Caco-2 (cell line): ENCODE data around the gene RNF11. TPM values are rescaled to one million over a fixed set of nuclear protein-coding genes. Genes with fewer than 3 reads are reported as not detected.

ENCODE experiments used
- BruUV-seq: library from RNA; stranded (reverse); fragments of 400-500 nt; replicated peaks from 2 replicates; lab custom pipeline; 2021; lab: Mats Ljungman, UMichigan
- CTCF ChIA-PET: fragments of 300-600 bp; sonication (Branson Sonifier 250); formaldehyde crosslinking; loops from one replicate; lab custom pipeline; 2022; ENCODE audit warnings: antibody characterized with exemption; lab: Charles Lee
- POLR2A ChIA-PET: fragments of 300-600 bp; sonication (Branson Sonifier 250); formaldehyde crosslinking; loops from one replicate; lab custom pipeline; 2022; ENCODE audit warnings: antibody characterized with exemption; lab: Charles Lee
- DNase-seq, 2 experiments: peaks; one replicate each; pipeline versions ENCODE4 v3.0.0 to v3.0.0-alpha.2; 2020 to 2022
- H3K27me3 ChIP-seq: replicated peaks from 2 replicates; pipeline ENCODE4 v1.6.0; 2011; ENCODE audit warnings: low read length; ENCODE audit not compliant: control insufficient read depth, insufficient read depth
- H3K36me3 ChIP-seq: 2 replicates; pipeline ENCODE4 v1.5.1; 2011; ENCODE audit warnings: low read length; ENCODE audit not compliant: control insufficient read depth, insufficient read depth
- H3K4me1 ChIP-seq: fragments of 250-450 bp; sonication (Bioruptor Pico); 2 replicates; pipeline ENCODE4 v1.5.1; 2020; ENCODE audit warnings: mild to moderate bottlenecking
- H3K4me3 ChIP-seq: 2 replicates; pipeline ENCODE4 v1.5.1; 2011; ENCODE audit warnings: low read depth, mild to moderate bottlenecking, control low read depth, low read length
- H3K9me3 ChIP-seq: fragments of 250-450 bp; sonication (Bioruptor Pico); 2 replicates; pipeline ENCODE4 v1.5.1; 2020; ENCODE audit warnings: mild to moderate bottlenecking, moderate library complexity
- H3K27ac Mint-ChIP-seq: one replicate; pipeline ENCODE4 v1.8.0; 2022; ENCODE audit warnings: mixed read lengths; ENCODE audit not compliant: unreplicated experiment
- H3K27me3 Mint-ChIP-seq: one replicate; pipeline ENCODE4 v1.8.0; 2022; ENCODE audit warnings: mixed read lengths; ENCODE audit not compliant: insufficient read depth, unreplicated experiment
- H3K36me3 Mint-ChIP-seq: one replicate; pipeline ENCODE4 v1.8.0; 2022; ENCODE audit warnings: mild to moderate bottlenecking, mixed read lengths; ENCODE audit not compliant: insufficient read depth, unreplicated experiment
- H3K4me1 Mint-ChIP-seq: one replicate; pipeline ENCODE4 v1.8.0; 2022; ENCODE audit warnings: low read depth, mixed read lengths; ENCODE audit not compliant: unreplicated experiment
- H3K4me3 Mint-ChIP-seq: one replicate; pipeline ENCODE4 v1.8.0; 2022; ENCODE audit warnings: mild to moderate bottlenecking, moderate library complexity, mixed read lengths; ENCODE audit not compliant: unreplicated experiment
- H3K9me3 Mint-ChIP-seq: one replicate; pipeline ENCODE4 v1.8.0; 2022; ENCODE audit warnings: mixed read lengths; ENCODE audit not compliant: unreplicated experiment
- intact Hi-C: fragments of 100-400 bp; cut with micrococcal nuclease; formaldehyde crosslinking; loops from one replicate; pipeline ENCODE4 v1.10.0; 2022; ENCODE audit not compliant: unreplicated experiment
- total RNA-seq: library from RNA; stranded (reverse); gene quantifications from 2 replicates; pipeline ENCODE4 v1.2.3, GENCODE V29; 2022
- TF ChIP-seq, protein P1 (sequence below), 2 experiments: fragments of 200-600 bp in 1 of 2; IDR thresholded peaks; 1 replicate in 1 of 2; 2 replicates in 1 of 2; pipeline versions ENCODE4 v1.5.1 to v1.8.0; 2011 to 2022; ENCODE audit warnings: antibody characterized with exemption in 1 of 2, control low read depth in 1 of 2, inconsistent platforms in 1 of 2, low read depth in 1 of 2, low read length in 1 of 2, mild to moderate bottlenecking in 1 of 2, moderate library complexity in 1 of 2; ENCODE audit not compliant: insufficient read depth in 1 of 2, severe bottlenecking in 1 of 2, unreplicated experiment in 1 of 2

RNF11 gene
- total RNA-seq, 1 experiment from 2014 or later, result 44.1 TPM

DNA sequence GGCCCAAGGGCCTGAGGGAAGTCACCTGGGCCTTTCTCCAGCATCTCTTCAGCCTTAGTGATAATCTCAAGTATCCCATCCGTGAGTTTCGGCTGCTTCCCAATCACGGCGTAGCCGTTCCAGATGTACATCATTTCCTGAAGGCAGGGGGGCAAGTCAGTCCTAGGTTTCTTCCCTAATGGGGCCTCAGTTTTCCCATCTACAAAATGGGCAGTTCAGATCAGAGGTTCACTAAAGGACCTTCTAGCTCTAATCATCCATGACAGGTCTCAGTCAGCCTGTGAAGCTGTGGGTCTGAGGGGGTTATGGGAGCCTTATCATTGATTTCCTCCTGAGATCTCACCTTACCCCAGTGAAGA is 54.4 kb downstream of the RNF11 start:
- Histone ChIP-seq H3K36me3 (no peaks in the 10 kb centered on the region), H3K4me3 (no peak overlapping the region), H3K27me3 (no peaks in the 10 kb centered on the region), H3K4me1 (no peaks in the 10 kb centered on the region), H3K9me3 (no peaks in the 10 kb centered on the region)
- no peak for DNase-seq
- CTCF ChIA-PET, result no interaction called here
- POLR2A ChIA-PET, result no interaction called here
- no peaks in the 10 kb centered on the region for H3K9me3 Mint-ChIP-seq
- peaks cover 12% of the 10 kb centered on the region for H3K36me3 Mint-ChIP-seq
- intact Hi-C loops, result no loop called here
- TF ChIP-seq, protein P1, sequence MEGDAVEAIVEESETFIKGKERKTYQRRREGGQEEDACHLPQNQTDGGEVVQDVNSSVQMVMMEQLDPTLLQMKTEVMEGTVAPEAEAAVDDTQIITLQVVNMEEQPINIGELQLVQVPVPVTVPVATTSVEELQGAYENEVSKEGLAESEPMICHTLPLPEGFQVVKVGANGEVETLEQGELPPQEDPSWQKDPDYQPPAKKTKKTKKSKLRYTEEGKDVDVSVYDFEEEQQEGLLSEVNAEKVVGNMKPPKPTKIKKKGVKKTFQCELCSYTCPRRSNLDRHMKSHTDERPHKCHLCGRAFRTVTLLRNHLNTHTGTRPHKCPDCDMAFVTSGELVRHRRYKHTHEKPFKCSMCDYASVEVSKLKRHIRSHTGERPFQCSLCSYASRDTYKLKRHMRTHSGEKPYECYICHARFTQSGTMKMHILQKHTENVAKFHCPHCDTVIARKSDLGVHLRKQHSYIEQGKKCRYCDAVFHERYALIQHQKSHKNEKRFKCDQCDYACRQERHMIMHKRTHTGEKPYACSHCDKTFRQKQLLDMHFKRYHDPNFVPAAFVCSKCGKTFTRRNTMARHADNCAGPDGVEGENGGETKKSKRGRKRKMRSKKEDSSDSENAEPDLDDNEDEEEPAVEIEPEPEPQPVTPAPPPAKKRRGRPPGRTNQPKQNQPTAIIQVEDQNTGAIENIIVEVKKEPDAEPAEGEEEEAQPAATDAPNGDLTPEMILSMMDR (IDR thresholded peaks at IDR 0.05; ENCODE audit: insufficient read depth in 1 of 2, low read depth in 1 of 2, low read length in 1 of 2, severe bottlenecking in 1 of 2, unreplicated experiment in 1 of 2), result no peak
- no TSS peak for BruUV-seq
- no peaks in the 10 kb centered on the region for H3K4me1 Mint-ChIP-seq
- H3K27ac Mint-ChIP-seq, result no peak overlapping the region
- H3K4me3 Mint-ChIP-seq, result no peak overlapping the region
- H3K27me3 Mint-ChIP-seq, result no peaks in the 10 kb centered on the region

DNA sequence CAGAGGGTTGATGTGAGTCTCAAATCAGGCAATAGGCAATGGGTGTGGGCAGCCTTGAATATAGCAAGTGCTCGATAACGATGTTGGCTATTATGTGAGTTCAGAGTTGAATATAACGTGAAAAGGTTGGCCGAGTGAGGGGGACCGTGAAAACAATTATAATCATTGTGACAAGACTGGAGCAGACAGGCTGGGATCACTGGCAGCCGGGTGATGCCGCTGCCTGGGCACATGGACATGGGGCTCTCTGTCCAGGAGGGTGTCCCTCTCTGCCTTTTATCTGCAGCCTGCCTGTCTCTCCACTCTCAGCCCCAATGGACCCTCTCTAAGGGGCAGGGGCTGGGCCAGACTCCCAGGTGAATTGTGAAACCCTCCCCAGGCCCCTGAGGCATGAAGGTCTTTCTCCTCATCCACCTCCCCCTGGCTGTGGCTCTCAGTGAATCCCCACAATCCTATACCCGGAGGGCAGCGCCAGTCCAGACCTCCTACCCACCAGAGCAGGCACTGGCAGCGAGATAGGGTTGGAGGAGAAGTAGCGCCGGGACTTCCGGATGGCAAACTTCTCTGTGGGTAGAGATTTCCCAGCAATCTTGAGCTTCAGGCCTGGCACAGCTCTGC is 57.9 kb downstream of the RNF11 start:
- CTCF ChIA-PET, result no interaction called here
- intact Hi-C loops, result no loop called here

DNA sequence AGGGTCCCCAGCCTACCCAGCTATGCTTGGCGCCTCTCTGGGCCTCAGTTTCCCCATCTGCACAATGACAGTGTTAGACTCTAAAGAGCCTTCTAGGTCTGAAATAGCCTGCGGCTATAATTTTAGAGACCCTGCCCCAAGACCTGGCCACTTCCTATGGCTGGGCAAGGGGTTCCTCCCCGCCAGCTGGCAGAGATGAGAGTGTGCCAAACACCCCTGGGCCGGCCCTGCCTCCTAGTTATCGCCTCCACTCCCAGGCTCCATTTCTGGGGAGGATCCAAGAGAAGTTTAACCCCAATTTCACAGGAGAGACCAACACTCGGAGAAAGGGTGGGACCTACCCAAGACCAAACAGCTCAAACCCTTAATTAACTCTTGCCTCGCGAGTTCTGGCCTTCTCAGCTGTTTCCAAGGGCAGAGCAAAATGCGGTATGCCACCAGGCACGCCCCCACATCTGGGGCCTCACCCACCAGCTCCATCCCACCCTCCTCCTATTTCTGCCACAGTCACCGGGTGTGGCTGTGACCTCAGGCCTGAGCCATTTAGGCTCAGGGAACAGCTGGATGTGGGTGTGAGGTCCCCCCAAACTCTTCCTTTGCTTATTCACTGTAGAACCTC is 58.6 kb downstream of the RNF11 start:
- intact Hi-C loops, result no loop called here

More for the DNA sequence above, 57.9 kb downstream of the RNF11 start:
- no peak for DNase-seq
- Histone ChIP-seq H3K4me3 (no peak overlapping the region), H3K36me3 (no peaks in the 10 kb centered on the region; the same call in 1 of the 2 replicates), H3K27me3 (no peaks in the 10 kb centered on the region), H3K9me3 (no peaks in the 10 kb centered on the region), H3K4me1 (peaks cover 10% of the 10 kb centered on the region)
- POLR2A ChIA-PET, result no interaction called here
- Mint-ChIP-seq H3K27me3 (no peaks in the 10 kb centered on the region), H3K27ac (no peak overlapping the region), H3K9me3 (no peaks in the 10 kb centered on the region), H3K4me1 (peaks cover 13% of the 10 kb centered on the region), H3K36me3 (peaks cover 26% of the 10 kb centered on the region), H3K4me3 (no peak overlapping the region)
- BruUV-seq, result no TSS peak
- TF ChIP-seq, protein P1 (IDR thresholded peaks at IDR 0.05; ENCODE audit: insufficient read depth in 1 of 2, low read depth in 1 of 2, low read length in 1 of 2, severe bottlenecking in 1 of 2, unreplicated experiment in 1 of 2), result no peak

More for the DNA sequence above, 58.6 kb downstream of the RNF11 start:
- Mint-ChIP-seq H3K4me1 (peaks cover 13% of the 10 kb centered on the region), H3K27me3 (no peaks in the 10 kb centered on the region), H3K27ac (no peak overlapping the region), H3K4me3 (no peak overlapping the region), H3K9me3 (no peaks in the 10 kb centered on the region), H3K36me3 (peaks cover 20% of the 10 kb centered on the region)
- H3K27me3 ChIP-seq, result no peaks in the 10 kb centered on the region
- no peak overlapping the region for H3K4me3 ChIP-seq
- BruUV-seq, result no TSS peak
- no peaks in the 10 kb centered on the region; the same call in 1 of the 2 replicates for H3K36me3 ChIP-seq
- H3K4me1 ChIP-seq, result peaks cover 10% of the 10 kb centered on the region
- no peak for DNase-seq
- ChIA-PET POLR2A (no interaction called here), CTCF (no interaction called here)
- H3K9me3 ChIP-seq, result no peaks in the 10 kb centered on the region
- TF ChIP-seq, protein P1 (IDR thresholded peaks at IDR 0.05; ENCODE audit: insufficient read depth in 1 of 2, low read depth in 1 of 2, low read length in 1 of 2, severe bottlenecking in 1 of 2, unreplicated experiment in 1 of 2), result no peak
